ENCODE measurements around the gene SLCO4A1. TPM values are rescaled to one million over a fixed set of nuclear protein-coding genes. Genes with fewer than 3 reads are reported as not detected.

SLCO4A1 gene
- polyA plus RNA-seq, 3 donors = 3.3 to 4.4 (median 3.5) TPM

- no peak for DNase-seq
Observed at GRCh38 chr20:62714799-62715198, 72.5 kb downstream of the SLCO4A1 start.

GRCh38 chr20:62715201-62715600 is 72.9 kb downstream of the SLCO4A1 start:
- DNase-seq = no peak

GRCh38 chr20:62716198-62716940 is 74.1 kb downstream of the SLCO4A1 start:
- no peak for DNase-seq

GRCh38 chr20:62716941-62717310 is 74.6 kb downstream of the SLCO4A1 start:
- no peak for DNase-seq

GRCh38 chr20:62717933-62718332 is 75.6 kb downstream of the SLCO4A1 start:
- DNase-seq = no peak

- DNase-seq = no peak
Observed at GRCh38 chr20:62718546-62718945, 76.2 kb downstream of the SLCO4A1 start.

GRCh38 chr20:62719250-62719935 is 77.1 kb downstream of the SLCO4A1 start:
- no peak for DNase-seq

Other genes starting within 250 kb of the SLCO4A1 start
- gene CABLES2, start 235.2 kb upstream of the SLCO4A1 start, polyA plus RNA-seq (ENCODE audit: insufficient read length in 3 of 3) = 10 to 100 TPM in 2 of 3 donors, 1 to 10 TPM in 1; 8.6 to 13.8 (median 10.1) TPM
- 1 to 10 TPM; 2.4 to 2.9 (median 2.7) TPM for gene RBBP8NL, start 215.0 kb upstream of the SLCO4A1 start, polyA plus RNA-seq (ENCODE audit: insufficient read length in 3 of 3)
- gene GATA5, start 166.5 kb upstream of the SLCO4A1 start, polyA plus RNA-seq (ENCODE audit: insufficient read length in 3 of 3) = 10 to 100 TPM in 1 of 3 donors, 1 to 10 TPM in 2; 7.5 to 11.0 (median 8.2) TPM
- 1 to 10 TPM; 1.4 to 2.4 (median 2.0) TPM for gene NTSR1, start 66.3 kb downstream of the SLCO4A1 start, polyA plus RNA-seq (ENCODE audit: insufficient read length in 3 of 3)
- gene MRGBP, start 154.0 kb downstream of the SLCO4A1 start, polyA plus RNA-seq (ENCODE audit: insufficient read length in 3 of 3) = 10 to 100 TPM; 12.9 to 16.8 (median 16.3) TPM
- gene OGFR, start 162.3 kb downstream of the SLCO4A1 start, polyA plus RNA-seq (ENCODE audit: insufficient read length in 3 of 3) = 10 to 100 TPM; 26.8 to 34.9 (median 33.2) TPM
- gene COL9A3, start 174.5 kb downstream of the SLCO4A1 start, polyA plus RNA-seq (ENCODE audit: insufficient read length in 3 of 3) = 10 to 100 TPM; 13.9 to 30.0 (median 22.4) TPM
- gene TCFL5, start 219.3 kb downstream of the SLCO4A1 start, polyA plus RNA-seq (ENCODE audit: insufficient read length in 3 of 3) = 10 to 100 TPM; 11.3 to 13.2 (median 12.7) TPM

All from renal pelvis (tissue), 4 donors.